HepG2 (cell line): ENCODE measurements around the gene SUPT4H1. TPM values are rescaled to one million over a fixed set of nuclear protein-coding genes. Genes with fewer than 3 reads are reported as not detected.
A peak's percentile ranks its signal among the peaks of the same experiment; 100 is the strongest.

Experiments used
- AHR ChIP-seq: IDR thresholded peaks from 2 replicates; pipeline ENCODE4 v1.6.1; 2018; ENCODE audit warnings: missing genetic modification reagents, missing compliant biosample characterization
- BCL6 ChIP-seq: IDR thresholded peaks from 2 replicates; pipeline ENCODE4 v1.6.1; 2016; ENCODE audit warnings: missing genetic modification reagents, missing compliant biosample characterization
- CHD2 ChIP-seq: IDR thresholded peaks from 2 replicates; pipeline ENCODE4 v1.6.1; 2011; ENCODE audit warnings: low read depth, low read length, improper control_type of control experiment
- CHD4 ChIP-seq: fragments of 200-600 bp; sonication (generic); IDR thresholded peaks from 2 replicates; pipeline ENCODE4 v1.7.0; 2017; ENCODE audit warnings: mild to moderate bottlenecking, low read length, borderline replicate concordance
- DPF2 ChIP-seq: sonication (generic); formaldehyde crosslinking; IDR thresholded peaks from 2 replicates; pipeline ENCODE4 v1.4.0; 2020; ENCODE audit warnings: mild to moderate bottlenecking, low read depth, missing genetic modification reagents, borderline replicate concordance
- GABPA ChIP-seq, 2 experiments: IDR thresholded peaks; 2 replicates each; pipeline ENCODE4 v1.6.1; 2011 to 2016; ENCODE audit warnings: low read depth in 2 of 2, low read length in 1 of 2, missing biosample characterization in 1 of 2, missing genetic modification characterization in 1 of 2
- HNRNPL ChIP-seq: fragments of 200-400 bp; formaldehyde crosslinking; IDR thresholded peaks from 2 replicates; pipeline ENCODE4 v1.6.1; 2017; ENCODE audit warnings: mild to moderate bottlenecking, low read depth, low read length
- ISL2 ChIP-seq: sonication (generic); formaldehyde crosslinking; IDR thresholded peaks from 2 replicates; pipeline ENCODE4 v1.5.0; 2020; ENCODE audit warnings: missing genetic modification reagents
- KDM6A ChIP-seq: IDR thresholded peaks from 2 replicates; pipeline ENCODE4 v1.6.1; 2016; ENCODE audit warnings: low read depth
- NFATC3 ChIP-seq: sonication (generic); formaldehyde crosslinking; IDR thresholded peaks from 2 replicates; pipeline ENCODE4 v1.5.1; 2020; ENCODE audit warnings: mild to moderate bottlenecking, missing genetic modification reagents
- RELA ChIP-seq: sonication (generic); formaldehyde crosslinking; IDR thresholded peaks from 2 replicates; pipeline ENCODE4 v1.4.0; 2020; ENCODE audit warnings: missing genetic modification reagents
- RNF2 ChIP-seq: fragments of 450-650 bp; conservative IDR thresholded peaks from 2 replicates; pipeline ENCODE4 v1.6.1; 2016; ENCODE audit warnings: low read depth
- TBX3 ChIP-seq: fragments of 450-650 bp; IDR thresholded peaks from 2 replicates; pipeline ENCODE4 v1.6.1; 2017; ENCODE audit warnings: antibody characterized with exemption, mild to moderate bottlenecking, inconsistent platforms, borderline replicate concordance
- TOPORS ChIP-seq: sonication (generic); formaldehyde crosslinking; IDR thresholded peaks from 2 replicates; pipeline ENCODE4 v1.8.0; 2023; ENCODE audit warnings: mild to moderate bottlenecking, missing genetic modification reagents
- ZFP36 ChIP-seq: fragments of 150-350 bp; IDR thresholded peaks from 2 replicates; pipeline ENCODE4 v1.6.1; 2018; ENCODE audit warnings: borderline replicate concordance, low read length, low read depth; ENCODE audit not compliant: partially characterized antibody
- ZNF160 ChIP-seq: sonication (generic); formaldehyde crosslinking; IDR thresholded peaks from 2 replicates; pipeline ENCODE4 v1.8.0; 2022; ENCODE audit warnings: mild to moderate bottlenecking, inconsistent platforms, missing genetic modification reagents
- ZNF17 ChIP-seq: sonication (generic); formaldehyde crosslinking; IDR thresholded peaks from 2 replicates; pipeline ENCODE4 v1.5.0; 2020; ENCODE audit warnings: mild to moderate bottlenecking, missing genetic modification reagents
- ZNF253 ChIP-seq: sonication (generic); formaldehyde crosslinking; IDR thresholded peaks from 2 replicates; pipeline ENCODE4 v1.8.0; 2022; ENCODE audit warnings: mild to moderate bottlenecking, missing genetic modification reagents, borderline replicate concordance
- ZNF256 ChIP-seq: sonication (generic); formaldehyde crosslinking; conservative IDR thresholded peaks from 2 replicates; pipeline ENCODE4 v1.4.0; 2020; ENCODE audit warnings: missing genetic modification reagents
- ZNF260 ChIP-seq: sonication (generic); formaldehyde crosslinking; IDR thresholded peaks from 2 replicates; pipeline ENCODE4 v1.4.0; 2020; ENCODE audit warnings: missing genetic modification reagents, low read depth, mild to moderate bottlenecking, borderline replicate concordance
- ZNF383 ChIP-seq: sonication (generic); formaldehyde crosslinking; IDR thresholded peaks from 2 replicates; pipeline ENCODE4 v1.4.0; 2020; ENCODE audit warnings: missing genetic modification reagents, mild to moderate bottlenecking, borderline replicate concordance
- ZNF530 ChIP-seq: sonication (generic); formaldehyde crosslinking; IDR thresholded peaks from 2 replicates; pipeline ENCODE4 v1.5.0; 2020; ENCODE audit warnings: low read depth, mild to moderate bottlenecking, missing genetic modification reagents
- polyA plus RNA-seq, 8 experiments: library from polyadenylated mRNA; depleted of rRNA in 3 of 8; stranded (reverse) in 7 of 8; unstranded in 1 of 8; fragments of >200 nt; fragmentation: Illumina TruSeq in 4 of 8; extraction: Trizol in 4 of 8; gene quantifications; 2 replicates each; pipeline versions ENCODE4 v1.2.1 to v1.2.3, GENCODE V29; 2011 to 2016; ENCODE audit warnings: low read depth in 4 of 8, missing spikeins in 1 of 8, mixed read lengths in 1 of 8; ENCODE audit not compliant: insufficient read depth in 1 of 8
- total RNA-seq, 5 experiments: library from RNA; depleted of rRNA; stranded (reverse); fragments of >200 nt; fragmentation: Illumina TruSeq; extraction: Trizol; gene quantifications; 2 replicates each; pipeline ENCODE4 v1.2.3, GENCODE V29; 2016; ENCODE audit warnings: low read depth in 1 of 5
- TF ChIP-seq, protein P1 (sequence below): sonication (generic); formaldehyde crosslinking; IDR thresholded peaks from 2 replicates; pipeline ENCODE4 v1.5.0; 2020; ENCODE audit warnings: missing genetic modification reagents, mild to moderate bottlenecking, borderline replicate concordance
- TF ChIP-seq, protein P2 (sequence below): sonication (generic); formaldehyde crosslinking; IDR thresholded peaks from 2 replicates; pipeline ENCODE4 v1.4.0; 2020; ENCODE audit warnings: missing genetic modification reagents, borderline replicate concordance
- TF ChIP-seq, protein P3 (sequence below): sonication (generic); formaldehyde crosslinking; IDR thresholded peaks from 2 replicates; pipeline ENCODE4 v1.4.0; 2020; ENCODE audit warnings: mild to moderate bottlenecking, low read depth, missing genetic modification reagents
- TF ChIP-seq, protein P4 (sequence below): sonication (generic); formaldehyde crosslinking; IDR thresholded peaks from 2 replicates; pipeline ENCODE4 v1.5.1; 2020; ENCODE audit warnings: mild to moderate bottlenecking, missing genetic modification reagents, moderate library complexity

SUPT4H1 gene
- total and polyA plus RNA-seq, 2 of the 13 experiments (the other 11 are each of a cell fraction or from before 2014, with no cell fraction given), result 155 to 244 TPM

DNA sequence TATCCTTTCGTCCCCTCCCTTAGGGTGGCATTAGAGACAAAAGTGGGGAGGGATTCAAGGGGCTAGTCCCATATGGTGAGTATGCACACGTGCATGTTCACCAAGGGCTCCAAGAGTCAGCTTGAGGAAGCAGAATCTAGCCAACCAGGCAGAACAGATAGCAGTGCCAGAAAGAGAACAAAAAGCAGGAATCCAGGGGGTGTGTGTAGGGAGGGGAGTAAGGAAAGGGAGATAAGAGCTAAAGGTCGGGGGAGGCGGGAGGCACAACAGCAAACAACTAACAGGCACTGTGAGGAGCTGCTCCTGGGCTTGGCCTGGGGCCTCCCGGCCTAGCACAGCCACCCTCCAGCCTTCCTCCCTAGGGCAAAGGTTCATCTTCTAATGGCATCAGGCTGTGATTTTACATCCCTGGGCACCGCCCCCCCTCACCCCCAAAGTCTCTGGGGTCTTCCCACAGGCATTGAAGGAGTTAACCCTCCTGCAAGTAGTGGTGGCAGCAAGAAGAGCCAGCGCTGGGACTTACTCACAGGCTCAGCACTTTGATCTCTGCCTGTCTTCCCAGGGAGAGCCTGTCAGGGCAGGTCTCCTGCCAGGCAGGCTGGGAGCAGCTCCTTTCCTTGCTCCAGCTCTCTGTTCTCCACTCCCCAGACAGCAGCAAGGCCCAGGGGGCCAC lies 12.4 kb upstream of the SUPT4H1 start (continued):
- TF ChIP-seq, protein P1, sequence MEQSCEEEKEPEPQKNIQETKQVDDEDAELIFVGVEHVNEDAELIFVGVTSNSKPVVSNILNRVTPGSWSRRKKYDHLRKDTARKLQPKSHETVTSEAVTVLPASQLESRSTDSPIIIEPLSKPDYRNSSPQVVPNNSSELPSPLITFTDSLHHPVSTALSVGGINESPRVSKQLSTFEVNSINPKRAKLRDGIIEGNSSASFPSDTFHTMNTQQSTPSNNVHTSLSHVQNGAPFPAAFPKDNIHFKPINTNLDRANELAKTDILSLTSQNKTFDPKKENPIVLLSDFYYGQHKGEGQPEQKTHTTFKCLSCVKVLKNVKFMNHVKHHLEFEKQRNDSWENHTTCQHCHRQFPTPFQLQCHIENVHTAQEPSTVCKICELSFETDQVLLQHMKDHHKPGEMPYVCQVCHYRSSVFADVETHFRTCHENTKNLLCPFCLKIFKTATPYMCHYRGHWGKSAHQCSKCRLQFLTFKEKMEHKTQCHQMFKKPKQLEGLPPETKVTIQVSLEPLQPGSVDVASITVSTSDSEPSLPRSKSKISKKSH (CRISPR knock-in tag), result peak; percentile 79
- TF ChIP-seq RNF2 (no peak), ZNF17 (CRISPR knock-in tag) (no peak), GABPA (IDR thresholded peaks at IDR 0.05; ENCODE audit: low read depth, low read length) (no peak), GABPA (CRISPR knock-in tag; IDR thresholded peaks at IDR 0.05; ENCODE audit: low read depth) (peak; percentile 40; the same call in 1 of the 2 replicates), KDM6A (CRISPR knock-in tag) (peak; percentile 39; the same call in 1 of the 2 replicates), RELA (no peak), BCL6 (CRISPR knock-in tag) (peak; percentile 60), ZNF530 (CRISPR knock-in tag) (no peak), ZNF260 (CRISPR knock-in tag) (no peak), ZFP36 (no peak), ISL2 (peak; percentile 86), ZNF256 (CRISPR knock-in tag) (no peak), ZNF383 (CRISPR knock-in tag) (no peak), CHD4 (peak; percentile 59; the same call in 1 of the 2 replicates), CHD2 (no peak), HNRNPL (peak; percentile 68; the same call in 1 of the 2 replicates), ZNF253 (CRISPR knock-in tag) (no peak), TOPORS (peak; percentile 62; the same call in 1 of the 2 replicates), ZNF160 (CRISPR knock-in tag) (no peak), AHR (CRISPR knock-in tag) (no peak; the same call in 1 of the 2 replicates), NFATC3 (CRISPR knock-in tag) (no peak), TBX3 (no peak), DPF2 (CRISPR knock-in tag) (no peak; the same call in 1 of the 2 replicates)
- TF ChIP-seq, protein P2, sequence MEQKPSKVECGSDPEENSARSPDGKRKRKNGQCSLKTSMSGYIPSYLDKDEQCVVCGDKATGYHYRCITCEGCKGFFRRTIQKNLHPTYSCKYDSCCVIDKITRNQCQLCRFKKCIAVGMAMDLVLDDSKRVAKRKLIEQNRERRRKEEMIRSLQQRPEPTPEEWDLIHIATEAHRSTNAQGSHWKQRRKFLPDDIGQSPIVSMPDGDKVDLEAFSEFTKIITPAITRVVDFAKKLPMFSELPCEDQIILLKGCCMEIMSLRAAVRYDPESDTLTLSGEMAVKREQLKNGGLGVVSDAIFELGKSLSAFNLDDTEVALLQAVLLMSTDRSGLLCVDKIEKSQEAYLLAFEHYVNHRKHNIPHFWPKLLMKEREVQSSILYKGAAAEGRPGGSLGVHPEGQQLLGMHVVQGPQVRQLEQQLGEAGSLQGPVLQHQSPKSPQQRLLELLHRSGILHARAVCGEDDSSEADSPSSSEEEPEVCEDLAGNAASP (CRISPR knock-in tag), result peak; percentile 68; the same call in 1 of the 2 replicates
- TF ChIP-seq, protein P3, sequence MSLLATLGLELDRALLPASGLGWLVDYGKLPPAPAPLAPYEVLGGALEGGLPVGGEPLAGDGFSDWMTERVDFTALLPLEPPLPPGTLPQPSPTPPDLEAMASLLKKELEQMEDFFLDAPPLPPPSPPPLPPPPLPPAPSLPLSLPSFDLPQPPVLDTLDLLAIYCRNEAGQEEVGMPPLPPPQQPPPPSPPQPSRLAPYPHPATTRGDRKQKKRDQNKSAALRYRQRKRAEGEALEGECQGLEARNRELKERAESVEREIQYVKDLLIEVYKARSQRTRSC (CRISPR knock-in tag), result no peak
- TF ChIP-seq, protein P4, sequence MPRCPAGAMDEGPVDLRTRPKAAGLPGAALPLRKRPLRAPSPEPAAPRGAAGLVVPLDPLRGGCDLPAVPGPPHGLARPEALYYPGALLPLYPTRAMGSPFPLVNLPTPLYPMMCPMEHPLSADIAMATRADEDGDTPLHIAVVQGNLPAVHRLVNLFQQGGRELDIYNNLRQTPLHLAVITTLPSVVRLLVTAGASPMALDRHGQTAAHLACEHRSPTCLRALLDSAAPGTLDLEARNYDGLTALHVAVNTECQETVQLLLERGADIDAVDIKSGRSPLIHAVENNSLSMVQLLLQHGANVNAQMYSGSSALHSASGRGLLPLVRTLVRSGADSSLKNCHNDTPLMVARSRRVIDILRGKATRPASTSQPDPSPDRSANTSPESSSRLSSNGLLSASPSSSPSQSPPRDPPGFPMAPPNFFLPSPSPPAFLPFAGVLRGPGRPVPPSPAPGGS (CRISPR knock-in tag), result 0 out of 2 replicates have a peak, but pooled peaks have one; percentile 26
